GM19328 (cell line): ENCODE results near the gene ZHX3.

Source experiments
- ATAC-seq: cut with Tn5 transposase; IDR thresholded peaks from one replicate; pipeline ENCODE4 v1.9.1; 2021; ENCODE audit warnings: mild to moderate bottlenecking, moderate library complexity; ENCODE audit not compliant: unreplicated experiment

Gene ZHX3

GRCh38 chr20:41174373-41174772 lies 143.2 kb downstream of the ZHX3 start:
- no peak for ATAC-seq

- no peak for ATAC-seq
Observed at GRCh38 chr20:41173791-41174341, 143.7 kb downstream of the ZHX3 start.

DNA sequence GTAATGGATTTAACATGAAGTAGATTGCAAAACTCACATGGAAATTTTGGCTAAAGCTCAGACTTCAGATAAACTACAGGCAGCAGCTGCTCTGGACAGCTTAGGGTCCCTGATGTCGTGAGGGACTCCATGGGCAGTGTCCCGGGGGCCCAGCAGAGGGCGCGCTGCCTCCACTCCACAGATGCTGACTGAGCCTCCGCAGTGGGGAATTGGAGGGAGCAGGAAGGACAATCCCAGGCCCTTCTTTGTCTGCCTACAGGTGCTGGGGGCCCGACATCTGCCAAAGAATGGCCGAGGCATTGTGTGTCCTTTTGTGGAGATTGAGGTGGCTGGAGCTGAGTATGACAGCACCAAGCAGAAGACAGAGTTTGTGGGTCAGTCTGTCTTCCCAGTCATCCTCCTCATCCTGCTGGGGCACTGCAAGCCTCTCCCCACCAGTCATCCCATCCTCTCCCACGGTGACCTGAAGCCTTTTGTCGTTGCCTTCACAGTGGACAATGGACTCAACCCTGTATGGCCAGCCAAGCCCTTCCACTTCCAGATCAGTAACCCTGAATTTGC lies 144.3 kb downstream of the ZHX3 start:
- ATAC-seq: no peak

- ATAC-seq: no peak
Observed at GRCh38 chr20:41172296-41173140, 145.0 kb downstream of the ZHX3 start.

DNA sequence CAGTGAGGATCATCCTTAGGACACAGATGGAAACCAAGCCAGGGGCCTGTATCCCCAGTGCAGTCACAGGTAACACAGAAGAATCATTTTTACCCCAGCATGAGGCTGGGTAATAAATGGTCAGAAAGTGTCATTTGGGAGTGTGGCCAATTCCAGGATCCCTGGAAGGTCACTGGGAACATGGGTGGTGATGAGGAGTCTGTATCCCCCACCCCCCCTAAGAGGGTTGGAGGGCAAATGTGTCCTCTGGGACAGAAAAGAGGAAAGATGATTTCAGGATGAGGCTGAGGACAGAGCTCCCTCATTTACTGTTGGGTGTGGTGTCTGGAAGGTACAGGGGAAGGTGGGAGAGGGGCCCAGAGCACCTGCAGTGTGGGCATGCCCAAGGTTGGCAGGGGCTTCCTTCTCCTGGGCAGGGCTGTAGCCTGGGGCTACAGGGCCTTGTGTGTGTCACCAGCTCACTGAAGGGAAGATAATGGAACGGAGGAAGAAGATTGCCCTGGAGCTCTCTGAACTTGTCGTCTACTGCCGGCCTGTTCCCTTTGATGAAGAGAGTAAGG lies 145.7 kb downstream of the ZHX3 start:
- ATAC-seq: no peak

- no peak for ATAC-seq
Observed at GRCh38 chr20:41170386-41171105, 147.0 kb downstream of the ZHX3 start.

GRCh38 chr20:41169791-41170351 lies 147.7 kb downstream of the ZHX3 start:
- no peak for ATAC-seq

DNA sequence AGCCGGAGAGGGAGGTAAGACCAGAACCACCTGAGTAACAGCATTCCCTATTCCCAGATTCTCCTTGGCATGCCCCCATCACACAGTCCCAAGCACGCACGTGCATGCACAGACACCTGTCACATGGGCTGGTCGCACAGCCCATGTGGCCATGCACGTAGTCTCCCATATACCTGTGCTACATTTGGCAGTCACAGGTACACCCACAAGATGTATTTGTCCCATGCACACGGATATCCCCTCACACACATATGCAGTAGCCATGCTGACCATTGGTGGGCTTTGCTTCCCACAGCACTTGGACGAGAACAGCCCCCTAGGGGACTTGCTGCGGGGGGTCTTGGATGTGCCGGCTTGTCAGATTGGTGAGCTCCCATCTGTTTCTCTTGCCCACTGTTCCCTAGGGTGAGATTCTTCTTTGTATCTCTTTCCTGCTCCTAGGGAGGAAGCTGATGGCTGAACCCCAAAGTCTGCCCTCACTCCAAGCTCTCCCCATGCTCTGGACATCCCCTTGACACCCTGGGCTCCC lies 148.3 kb downstream of the ZHX3 start:
- ATAC-seq: no peak

DNA sequence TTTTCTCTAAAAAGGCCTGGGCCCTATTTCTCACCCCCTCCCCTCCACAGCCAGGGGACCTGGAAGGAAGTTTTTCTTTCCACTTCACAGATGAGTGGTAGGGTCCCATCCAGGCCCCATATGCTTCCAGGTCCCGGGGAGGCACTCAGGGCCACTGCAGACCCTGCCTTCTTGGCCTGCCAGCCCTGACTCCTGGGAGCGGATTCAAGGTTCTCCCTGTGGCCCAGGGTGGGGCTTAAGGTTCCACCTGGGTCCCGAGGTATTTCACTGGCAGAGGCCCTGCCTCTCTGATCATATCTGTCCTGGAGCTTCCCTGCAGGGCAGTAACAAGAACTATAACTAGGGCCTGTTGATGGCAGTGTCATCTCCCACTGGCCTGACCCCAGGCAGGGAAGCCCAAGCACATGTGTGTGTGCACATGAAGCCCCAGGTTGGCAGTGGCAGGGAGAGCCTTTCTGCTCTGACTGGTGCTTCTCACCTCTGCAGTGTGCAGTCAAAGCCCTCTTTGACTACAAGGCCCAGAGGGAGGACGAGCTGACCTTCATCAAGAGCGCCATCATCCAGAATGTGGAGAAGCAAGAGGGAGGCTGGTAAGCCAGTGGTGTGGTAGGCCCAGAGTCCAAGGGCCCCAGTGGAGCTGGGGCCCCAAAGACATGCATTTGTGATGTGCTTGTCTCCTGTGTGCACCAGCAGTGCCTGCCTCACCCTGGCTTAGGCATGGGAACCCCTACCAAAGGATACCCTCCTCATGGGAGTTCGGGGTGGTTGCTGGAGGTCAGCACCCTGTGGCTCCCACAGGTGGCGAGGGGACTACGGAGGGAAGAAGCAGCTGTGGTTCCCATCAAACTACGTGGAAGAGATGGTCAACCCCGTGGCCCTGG lies 149.0 kb downstream of the ZHX3 start:
- no peak for ATAC-seq

- no peak for ATAC-seq
Observed at GRCh38 chr20:41167481-41168253, 149.9 kb downstream of the ZHX3 start.

DNA sequence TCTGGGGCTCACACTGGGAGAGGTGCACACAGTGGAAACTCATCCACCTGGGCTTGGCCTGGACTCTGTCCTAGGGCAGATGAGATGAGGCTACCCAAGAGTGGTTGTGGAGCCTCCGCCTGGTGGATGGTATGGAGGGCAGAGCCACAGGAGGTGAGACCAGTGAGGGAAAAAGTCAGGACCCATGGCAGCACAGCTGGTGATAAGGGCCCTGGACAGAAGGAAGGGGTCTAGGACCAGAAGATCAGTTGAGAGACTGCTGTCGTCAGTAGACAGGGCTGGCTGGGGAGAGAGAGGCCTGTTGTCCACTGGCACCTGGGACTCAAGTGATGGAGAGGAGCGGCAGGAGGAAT lies 150.4 kb downstream of the ZHX3 start:
- no peak for ATAC-seq

- no peak for ATAC-seq
Observed at GRCh38 chr20:41166201-41167117, 151.1 kb downstream of the ZHX3 start.

- no peak for ATAC-seq
Observed at GRCh38 chr20:41165001-41165882, 152.3 kb downstream of the ZHX3 start.

- ATAC-seq: no peak
Observed at GRCh38 chr20:41163821-41164220, 153.7 kb downstream of the ZHX3 start.

- ATAC-seq: no peak
Observed at GRCh38 chr20:41162396-41162795, 155.1 kb downstream of the ZHX3 start.

GRCh38 chr20:41161886-41162285 lies 155.6 kb downstream of the ZHX3 start:
- no peak for ATAC-seq

GRCh38 chr20:41160686-41161085 lies 156.8 kb downstream of the ZHX3 start:
- ATAC-seq: no peak
